ENCODE results near the gene EHF.

Gene EHF

DNA sequence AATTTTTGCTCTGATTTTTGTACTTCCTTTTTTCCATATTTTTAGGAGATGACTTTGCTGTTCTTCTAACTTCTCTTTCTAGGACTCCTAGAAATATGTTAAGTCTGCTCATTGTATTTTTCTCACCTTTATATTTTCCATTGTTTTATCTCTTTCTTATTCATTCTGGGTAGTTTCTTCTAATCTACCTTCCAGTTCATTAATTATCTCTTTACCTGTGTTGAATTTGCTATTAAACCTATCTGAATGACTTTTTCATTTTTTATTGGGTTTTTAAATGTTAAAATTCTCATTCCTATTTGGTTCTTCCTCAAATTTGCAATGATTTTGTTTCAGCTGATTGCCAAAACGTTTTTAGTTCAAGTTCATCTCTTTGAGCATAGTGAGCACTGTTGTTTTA, 27.8 kb upstream of the EHF start:
- no peak overlapping the region for H3K4me3 ChIP-seq (ENCODE audit: low read length)
- peaks cover 5% of the 10 kb centered on the region for H3K4me1 ChIP-seq (ENCODE audit: insufficient read depth, low read length)
- no peaks in the 10 kb centered on the region for H3K9me3 ChIP-seq (ENCODE audit: low read length)
- H3K27me3 ChIP-seq (ENCODE audit: insufficient read depth, low read length), result no peaks in the 10 kb centered on the region
- H3K36me3 ChIP-seq (ENCODE audit: insufficient read depth, low read length), result no peaks in the 10 kb centered on the region
- no peak overlapping the region for H2AFZ ChIP-seq (ENCODE audit: low read depth, low read length)

GRCh38 chr11:34594603-34595002, 26.3 kb upstream of the EHF start:
- Histone ChIP-seq H3K4me1 (ENCODE audit: insufficient read depth, low read length) (peaks cover 5% of the 10 kb centered on the region), H3K9me3 (ENCODE audit: low read length) (no peaks in the 10 kb centered on the region), H3K27me3 (ENCODE audit: insufficient read depth, low read length) (no peaks in the 10 kb centered on the region), H3K4me3 (ENCODE audit: low read length) (no peak overlapping the region), H3K36me3 (ENCODE audit: insufficient read depth, low read length) (no peaks in the 10 kb centered on the region), H2AFZ (ENCODE audit: low read depth, low read length) (no peak overlapping the region)

DNA sequence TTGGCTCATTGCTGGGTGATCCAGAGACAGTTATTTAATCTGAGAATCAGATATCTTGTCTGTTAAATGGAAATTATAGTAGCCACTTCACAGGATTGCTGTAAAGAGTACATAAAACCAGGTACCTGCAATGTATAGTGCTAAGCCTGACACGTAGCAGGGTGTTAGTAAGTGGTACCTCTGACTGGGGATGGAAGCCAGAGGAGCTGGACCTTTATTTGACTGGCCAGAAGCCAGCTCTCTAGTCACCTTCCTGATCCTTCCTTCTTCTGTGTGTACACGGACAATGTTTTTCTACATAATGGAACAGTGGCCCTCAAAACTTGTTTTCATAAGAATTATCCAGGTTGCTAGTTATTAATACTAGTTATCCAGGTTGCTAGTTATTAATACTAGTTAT, 25.5 kb upstream of the EHF start:
- Histone ChIP-seq H3K4me3 (ENCODE audit: low read length) (no peak overlapping the region), H3K4me1 (ENCODE audit: insufficient read depth, low read length) (no peaks in the 10 kb centered on the region), H2AFZ (ENCODE audit: low read depth, low read length) (no peak overlapping the region), H3K27me3 (ENCODE audit: insufficient read depth, low read length) (no peaks in the 10 kb centered on the region), H3K36me3 (ENCODE audit: insufficient read depth, low read length) (no peaks in the 10 kb centered on the region), H3K9me3 (ENCODE audit: low read length) (no peaks in the 10 kb centered on the region)

GRCh38 chr11:34595960-34596644, 24.8 kb upstream of the EHF start:
- H3K36me3 ChIP-seq (ENCODE audit: insufficient read depth, low read length), result no peaks in the 10 kb centered on the region
- no peaks in the 10 kb centered on the region for H3K27me3 ChIP-seq (ENCODE audit: insufficient read depth, low read length)
- H3K4me1 ChIP-seq (ENCODE audit: insufficient read depth, low read length), result no peaks in the 10 kb centered on the region
- H3K9me3 ChIP-seq (ENCODE audit: low read length), result no peaks in the 10 kb centered on the region
- H3K4me3 ChIP-seq (ENCODE audit: low read length), result no peak overlapping the region
- H2AFZ ChIP-seq (ENCODE audit: low read depth, low read length), result no peak overlapping the region

DNA sequence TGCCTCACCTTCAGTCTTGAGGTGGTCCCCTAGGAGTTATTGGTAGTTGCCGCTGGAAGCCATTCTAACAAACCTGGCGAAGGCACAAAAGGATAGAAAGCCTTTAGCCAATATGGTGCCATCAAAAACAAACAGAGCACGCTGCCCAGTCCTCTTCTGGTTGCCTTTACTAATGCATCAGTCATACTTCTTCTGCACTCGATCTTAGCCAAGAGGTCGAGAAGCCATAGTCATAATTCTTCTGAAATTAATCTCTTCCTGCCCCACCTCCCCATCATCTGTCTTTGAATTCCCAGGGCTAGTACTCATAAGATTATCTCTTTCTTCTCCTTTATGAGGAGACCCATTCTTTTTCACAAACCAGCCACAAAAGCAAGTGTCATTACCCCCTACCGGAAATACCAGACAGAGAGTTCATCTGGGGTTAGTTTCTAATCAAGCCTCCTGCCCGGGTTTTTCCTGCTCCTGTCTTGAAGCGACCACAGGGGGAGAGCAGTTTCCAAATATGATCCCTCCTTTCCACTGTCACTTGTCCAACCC, 21.4 kb upstream of the EHF start:
- H3K4me1 ChIP-seq (ENCODE audit: insufficient read depth, low read length), result no peaks in the 10 kb centered on the region
- no peaks in the 10 kb centered on the region for H3K9me3 ChIP-seq (ENCODE audit: low read length)
- no peak overlapping the region for H2AFZ ChIP-seq (ENCODE audit: low read depth, low read length)
- no peaks in the 10 kb centered on the region for H3K27me3 ChIP-seq (ENCODE audit: insufficient read depth, low read length)
- no peaks in the 10 kb centered on the region for H3K36me3 ChIP-seq (ENCODE audit: insufficient read depth, low read length)
- no peak overlapping the region for H3K4me3 ChIP-seq (ENCODE audit: low read length)

GRCh38 chr11:34600339-34601084, 20.4 kb upstream of the EHF start:
- no peak overlapping the region for H3K4me3 ChIP-seq (ENCODE audit: low read length)
- H3K27me3 ChIP-seq (ENCODE audit: insufficient read depth, low read length), result no peaks in the 10 kb centered on the region

DNA sequence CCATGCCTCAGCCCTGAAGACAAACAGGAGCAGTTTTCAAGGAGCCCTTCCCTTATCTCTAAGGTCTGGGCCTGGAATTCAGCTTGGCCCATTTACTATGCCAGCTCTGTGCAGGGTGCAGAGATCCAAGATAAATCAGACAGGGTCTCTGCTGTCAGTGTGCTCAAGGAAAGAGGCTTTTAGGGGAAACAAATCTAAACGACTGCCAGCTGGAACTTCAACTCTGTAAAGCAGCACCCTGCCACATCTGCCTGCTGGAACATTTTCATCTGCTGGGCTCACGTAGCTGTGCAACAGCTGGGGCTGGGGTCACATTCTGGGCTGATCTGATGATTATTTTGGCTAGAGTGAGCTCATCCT, 19.8 kb upstream of the EHF start:
- no peaks in the 10 kb centered on the region for H3K9me3 ChIP-seq (ENCODE audit: low read length)

More at GRCh38 chr11:34600339-34601084, 20.4 kb upstream of the EHF start:
- Histone ChIP-seq H3K4me1 (ENCODE audit: insufficient read depth, low read length) (no peaks in the 10 kb centered on the region), H2AFZ (ENCODE audit: low read depth, low read length) (no peak overlapping the region), H3K36me3 (ENCODE audit: insufficient read depth, low read length) (no peaks in the 10 kb centered on the region), H3K9me3 (ENCODE audit: low read length) (no peaks in the 10 kb centered on the region)

DNA sequence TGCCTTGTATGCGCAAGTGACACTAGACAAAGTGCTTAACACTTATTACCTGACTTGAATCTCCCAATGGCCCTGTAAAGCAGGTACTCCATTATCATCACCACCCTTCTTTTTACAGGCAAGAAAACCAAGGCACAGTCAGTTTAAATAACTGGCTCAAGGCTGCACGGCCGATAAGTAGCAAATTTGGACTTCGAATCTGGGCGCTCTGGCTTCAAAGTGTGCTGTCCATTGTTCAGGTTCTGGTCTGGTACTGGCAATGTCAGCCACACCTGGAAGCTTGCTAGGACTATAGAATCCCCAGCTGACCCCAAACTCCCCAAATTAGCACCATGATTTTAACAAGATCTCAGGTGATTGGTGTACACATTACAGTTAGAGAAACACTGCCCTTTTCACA, 19.3 kb upstream of the EHF start:
- H3K36me3 ChIP-seq (ENCODE audit: insufficient read depth, low read length), result no peaks in the 10 kb centered on the region
- no peak overlapping the region for H3K4me3 ChIP-seq (ENCODE audit: low read length)
- H3K27me3 ChIP-seq (ENCODE audit: insufficient read depth, low read length), result no peaks in the 10 kb centered on the region
- no peak overlapping the region for H2AFZ ChIP-seq (ENCODE audit: low read depth, low read length)
- H3K9me3 ChIP-seq (ENCODE audit: low read length), result no peaks in the 10 kb centered on the region
- no peaks in the 10 kb centered on the region for H3K4me1 ChIP-seq (ENCODE audit: insufficient read depth, low read length)

More for the DNA sequence above, 19.8 kb upstream of the EHF start:
- H3K4me3 ChIP-seq (ENCODE audit: low read length), result no peak overlapping the region
- no peak overlapping the region for H2AFZ ChIP-seq (ENCODE audit: low read depth, low read length)
- no peaks in the 10 kb centered on the region for H3K4me1 ChIP-seq (ENCODE audit: insufficient read depth, low read length)
- no peaks in the 10 kb centered on the region for H3K36me3 ChIP-seq (ENCODE audit: insufficient read depth, low read length)
- no peaks in the 10 kb centered on the region for H3K27me3 ChIP-seq (ENCODE audit: insufficient read depth, low read length)

- Histone ChIP-seq H2AFZ (ENCODE audit: low read depth, low read length) (no peak overlapping the region), H3K27me3 (ENCODE audit: insufficient read depth, low read length) (no peaks in the 10 kb centered on the region), H3K36me3 (ENCODE audit: insufficient read depth, low read length) (no peaks in the 10 kb centered on the region), H3K4me3 (ENCODE audit: low read length) (no peak overlapping the region), H3K9me3 (ENCODE audit: low read length) (no peaks in the 10 kb centered on the region), H3K4me1 (ENCODE audit: insufficient read depth, low read length) (no peaks in the 10 kb centered on the region)
These were observed 18.6 kb upstream of the EHF start for GRCh38 chr11:34602245-34602644.

DNA sequence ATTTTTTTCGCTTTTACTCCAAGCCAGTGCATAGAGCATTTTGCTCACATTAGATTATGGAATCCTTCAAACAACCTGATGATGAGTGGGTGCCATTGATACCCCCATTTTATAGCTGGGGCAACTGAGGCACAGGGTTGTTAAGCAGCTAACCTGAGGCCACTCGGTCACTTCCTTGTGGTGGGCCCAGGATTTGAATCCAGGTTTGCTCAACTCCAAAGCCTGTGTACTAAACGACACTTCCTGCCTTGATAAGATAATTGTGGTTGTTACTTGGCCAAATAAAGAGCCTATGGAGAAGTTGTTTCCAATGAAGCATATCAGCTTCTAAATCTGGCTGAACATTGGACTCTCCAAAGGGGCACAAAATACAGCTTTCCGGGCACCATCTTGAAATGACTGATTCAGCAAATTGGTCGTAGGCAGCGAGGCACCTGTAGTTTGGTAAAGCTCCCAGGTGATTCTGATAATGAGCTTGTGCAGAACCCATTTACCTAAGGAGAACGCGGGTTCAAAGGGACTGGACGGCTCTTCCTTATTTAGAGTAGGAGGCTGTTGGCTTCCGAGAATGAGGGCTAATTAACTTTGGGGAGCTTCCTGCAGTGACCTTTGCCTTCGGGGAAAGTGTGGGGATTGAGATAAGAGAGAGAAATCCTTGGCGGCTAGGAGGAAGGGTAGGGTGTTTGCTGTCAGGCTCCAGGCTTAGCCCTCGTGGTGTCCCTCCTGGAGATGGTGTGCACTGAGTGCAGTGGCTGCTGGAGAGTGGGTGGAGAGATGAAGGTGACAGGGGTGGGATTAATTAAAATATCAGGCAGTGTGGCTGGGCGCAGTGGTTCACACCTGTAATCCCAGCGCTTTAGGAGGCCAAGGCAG, 17.5 kb upstream of the EHF start:
- H3K9me3 ChIP-seq (ENCODE audit: low read length), result no peaks in the 10 kb centered on the region
- no peaks in the 10 kb centered on the region for H3K36me3 ChIP-seq (ENCODE audit: insufficient read depth, low read length)
- no peak overlapping the region for H2AFZ ChIP-seq (ENCODE audit: low read depth, low read length)
- no peaks in the 10 kb centered on the region for H3K27me3 ChIP-seq (ENCODE audit: insufficient read depth, low read length)
- no peaks in the 10 kb centered on the region for H3K4me1 ChIP-seq (ENCODE audit: insufficient read depth, low read length)
- no peak overlapping the region for H3K4me3 ChIP-seq (ENCODE audit: low read length)

- no peak overlapping the region for H3K4me3 ChIP-seq (ENCODE audit: low read length)
- H3K9me3 ChIP-seq (ENCODE audit: low read length), result no peaks in the 10 kb centered on the region
- no peak overlapping the region for H2AFZ ChIP-seq (ENCODE audit: low read depth, low read length)
- H3K36me3 ChIP-seq (ENCODE audit: insufficient read depth, low read length), result no peaks in the 10 kb centered on the region
- no peaks in the 10 kb centered on the region for H3K4me1 ChIP-seq (ENCODE audit: insufficient read depth, low read length)
- no peaks in the 10 kb centered on the region for H3K27me3 ChIP-seq (ENCODE audit: insufficient read depth, low read length)
These were observed 16.7 kb upstream of the EHF start for GRCh38 chr11:34604145-34604544.

DNA sequence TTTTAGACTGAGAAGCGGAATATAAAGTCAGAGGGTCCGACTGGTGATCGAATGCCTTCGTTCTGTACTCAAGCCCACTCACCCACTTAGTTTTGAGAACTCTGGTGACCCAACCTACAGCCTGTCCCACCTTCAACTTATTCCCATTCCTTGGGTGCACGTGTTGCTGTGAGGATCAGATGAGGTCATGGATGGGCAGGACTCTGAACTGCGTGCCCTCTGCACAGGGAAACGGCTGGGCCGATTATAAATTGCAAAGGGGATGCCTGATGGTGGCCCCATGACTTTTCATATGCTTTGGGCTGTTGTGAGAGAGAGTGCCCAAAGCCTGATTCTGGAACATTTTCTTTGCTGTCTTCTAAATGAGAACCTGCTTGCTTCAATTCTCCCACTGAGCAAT, 16.0 kb upstream of the EHF start:
- Histone ChIP-seq H3K9me3 (ENCODE audit: low read length) (no peaks in the 10 kb centered on the region), H3K4me1 (ENCODE audit: insufficient read depth, low read length) (no peaks in the 10 kb centered on the region), H3K4me3 (ENCODE audit: low read length) (no peak overlapping the region), H3K27me3 (ENCODE audit: insufficient read depth, low read length) (no peaks in the 10 kb centered on the region), H3K36me3 (ENCODE audit: insufficient read depth, low read length) (no peaks in the 10 kb centered on the region), H2AFZ (ENCODE audit: low read depth, low read length) (no peak overlapping the region)
